Activated CD4-positive, alpha-beta T cell treated with anti-CD3 and anti-CD28 coated beads for 4 hours (primary cell): ENCODE results near the gene OR1M1.
"Not testable (repeated sequence)": the region's sequence is repeated elsewhere in the genome, so short reads cannot be mapped to it uniquely, and the experiment has no call there.

ENCODE experiments used
- DNase-seq, 2 donors: peaks; one replicate each; pipeline ENCODE4 v3.0.0-alpha.2; 2020

The OR1M1 gene, protein sequence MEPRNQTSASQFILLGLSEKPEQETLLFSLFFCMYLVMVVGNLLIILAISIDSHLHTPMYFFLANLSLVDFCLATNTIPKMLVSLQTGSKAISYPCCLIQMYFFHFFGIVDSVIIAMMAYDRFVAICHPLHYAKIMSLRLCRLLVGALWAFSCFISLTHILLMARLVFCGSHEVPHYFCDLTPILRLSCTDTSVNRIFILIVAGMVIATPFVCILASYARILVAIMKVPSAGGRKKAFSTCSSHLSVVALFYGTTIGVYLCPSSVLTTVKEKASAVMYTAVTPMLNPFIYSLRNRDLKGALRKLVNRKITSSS

GRCh38 chr19:9086761-9087160, at the start of gene OR1M1:
OR1M1 (plus strand) TSS chr19:9087061; CDS start chr19:9093245, 6,184 bp downstream.
- DNase-seq: no peak

- DNase-seq: no peak
Measured at GRCh38 chr19:9037400-9038062, 49.3 kb upstream of the OR1M1 start.

- no peak for DNase-seq
Measured at GRCh38 chr19:9039728-9040127, 47.1 kb upstream of the OR1M1 start.

DNA sequence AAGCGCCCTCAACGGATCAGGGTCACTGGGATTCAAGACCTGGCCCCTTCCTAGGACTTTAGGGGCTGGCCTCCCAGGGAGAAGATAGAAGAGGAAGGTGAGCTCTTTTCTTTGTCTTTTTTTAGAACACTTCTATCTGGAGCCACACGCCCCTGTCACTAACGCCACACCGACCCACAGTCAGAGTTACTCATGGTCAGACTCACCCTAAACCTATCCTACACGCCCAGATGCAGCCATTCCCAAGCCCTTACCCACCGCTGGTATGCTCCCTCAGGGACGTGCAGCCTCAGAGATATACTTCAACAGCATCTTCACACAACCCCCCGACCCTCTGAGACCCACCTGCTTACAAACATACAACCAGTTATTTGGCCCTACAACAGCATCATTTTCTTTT, 46.7 kb upstream of the OR1M1 start:
- DNase-seq: no peak

- DNase-seq: no peak
Measured at GRCh38 chr19:9041023-9041422, 45.8 kb upstream of the OR1M1 start.

DNA sequence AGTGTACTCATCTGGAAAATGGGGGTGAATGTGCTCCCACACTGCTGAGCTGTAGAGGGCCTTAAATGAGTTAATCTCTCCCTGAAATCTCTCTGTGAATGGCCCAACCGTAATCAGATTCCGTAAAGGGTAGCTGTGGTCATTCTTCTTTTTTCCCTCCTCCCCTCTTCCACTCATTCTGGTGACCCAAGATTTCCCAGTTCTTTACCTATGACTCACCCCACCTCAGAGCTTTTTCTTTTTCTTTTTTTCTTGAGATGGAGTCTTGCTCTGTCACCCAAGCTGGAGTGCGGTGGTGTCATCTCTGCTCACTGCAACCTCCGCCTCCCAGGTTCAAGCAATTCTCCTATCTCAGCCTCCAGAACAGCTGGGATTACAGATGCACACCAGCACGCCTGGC, 43.3 kb upstream of the OR1M1 start:
- no peak for DNase-seq

DNA sequence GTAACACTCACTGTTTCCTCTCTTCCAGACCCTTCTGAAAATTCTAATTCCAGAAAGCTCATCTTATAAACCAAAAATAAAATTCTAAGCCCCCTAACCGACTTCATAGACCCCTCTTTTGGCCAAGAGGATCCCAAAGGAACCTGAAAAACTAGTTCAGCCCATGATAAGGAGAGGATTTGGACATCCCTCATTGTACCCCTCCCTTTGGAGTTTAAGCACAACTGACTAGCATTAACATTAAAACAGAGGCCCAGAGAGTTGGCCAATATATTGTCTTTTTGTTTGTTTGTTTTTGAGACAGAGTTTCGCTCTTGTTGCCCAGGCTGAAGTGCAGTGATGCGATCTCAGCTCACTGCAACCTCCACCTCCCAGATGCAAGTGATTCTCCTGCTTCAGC, 42.4 kb upstream of the OR1M1 start:
- DNase-seq: no peak

DNA sequence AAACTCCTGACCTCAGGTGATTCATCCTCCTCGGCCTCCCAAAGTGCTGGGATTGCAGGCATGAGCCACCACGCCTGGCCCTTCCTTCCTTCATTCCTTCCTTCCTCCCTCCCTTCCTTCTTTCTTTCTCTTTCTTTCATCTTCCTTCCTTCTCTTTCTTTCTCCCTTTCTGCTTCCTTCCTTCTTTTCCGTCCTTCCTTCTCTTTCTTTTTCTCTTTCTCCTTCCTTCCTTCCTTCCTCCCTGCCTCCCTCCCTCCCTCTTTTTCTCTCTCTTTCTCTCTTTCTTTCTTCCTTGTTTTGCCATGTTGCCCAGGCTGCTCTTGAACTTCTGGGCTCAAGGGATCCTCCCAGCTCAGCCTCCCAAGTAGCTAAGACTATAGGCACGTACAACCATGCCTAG, 40.2 kb upstream of the OR1M1 start:
- no peak for DNase-seq

GRCh38 chr19:9052894-9053293, 34.0 kb upstream of the OR1M1 start:
- DNase-seq: no peak

GRCh38 chr19:9053674-9054073, 33.2 kb upstream of the OR1M1 start:
- DNase-seq: not testable (repeated sequence)

DNA sequence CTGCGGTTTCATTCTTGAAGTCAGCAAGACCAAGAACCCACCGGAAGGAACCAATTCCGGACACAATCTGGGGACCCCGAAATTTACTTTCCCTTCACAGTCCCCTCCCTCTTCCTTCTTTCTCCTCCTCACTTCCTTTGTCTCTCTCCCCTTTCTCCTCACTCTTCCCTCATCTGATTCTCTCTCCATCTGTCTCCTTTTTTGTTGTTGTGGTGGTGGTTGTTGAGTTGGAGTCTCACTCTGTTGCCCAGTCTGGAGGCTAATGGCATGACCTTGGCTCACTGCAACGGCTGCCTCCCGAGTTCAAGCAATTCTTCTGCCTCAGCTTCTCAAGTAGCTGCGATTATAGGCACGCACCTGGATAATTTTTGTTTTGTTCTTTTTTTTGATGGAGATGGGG, 32.7 kb upstream of the OR1M1 start:
- DNase-seq: no peak

DNA sequence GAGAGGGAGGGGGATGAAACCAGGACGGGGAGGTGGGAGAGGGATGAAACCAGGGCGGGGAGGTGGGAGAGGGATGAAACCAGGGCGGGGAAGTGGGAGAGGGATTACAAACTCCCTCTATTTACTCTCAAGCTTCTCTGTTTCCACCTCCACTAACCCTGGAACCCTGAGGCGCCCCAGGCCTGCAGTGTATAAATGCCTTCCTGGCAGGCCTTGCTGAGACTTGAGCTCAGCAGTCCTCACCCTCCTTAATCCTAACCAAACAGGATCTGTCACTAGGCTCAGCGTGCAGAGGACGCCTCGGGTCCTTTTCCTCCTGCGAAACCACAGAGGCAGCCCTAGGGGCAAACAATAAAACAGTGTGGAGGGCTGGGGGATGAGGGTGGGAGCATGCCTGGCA, 32.1 kb upstream of the OR1M1 start:
- no peak for DNase-seq

DNA sequence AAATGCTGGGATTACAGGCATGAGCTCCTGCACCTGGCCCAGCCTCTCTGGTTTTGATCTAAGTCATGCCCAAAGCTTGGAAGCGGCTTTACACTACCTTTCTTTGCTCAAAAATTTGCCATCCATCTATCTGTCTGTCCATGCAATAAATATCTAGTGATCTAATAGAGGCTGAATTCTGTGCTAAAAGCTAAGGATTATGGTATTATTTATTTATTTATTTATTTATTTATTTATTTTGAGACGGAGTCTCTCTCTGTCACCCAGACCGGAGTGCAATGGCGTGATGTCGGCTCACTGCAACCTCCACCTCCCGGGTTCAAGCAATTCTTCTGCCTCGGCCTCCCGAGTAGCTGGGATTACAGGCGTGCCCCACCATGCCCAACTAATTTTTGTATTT, 30.7 kb upstream of the OR1M1 start:
- not testable (repeated sequence) for DNase-seq

DNA sequence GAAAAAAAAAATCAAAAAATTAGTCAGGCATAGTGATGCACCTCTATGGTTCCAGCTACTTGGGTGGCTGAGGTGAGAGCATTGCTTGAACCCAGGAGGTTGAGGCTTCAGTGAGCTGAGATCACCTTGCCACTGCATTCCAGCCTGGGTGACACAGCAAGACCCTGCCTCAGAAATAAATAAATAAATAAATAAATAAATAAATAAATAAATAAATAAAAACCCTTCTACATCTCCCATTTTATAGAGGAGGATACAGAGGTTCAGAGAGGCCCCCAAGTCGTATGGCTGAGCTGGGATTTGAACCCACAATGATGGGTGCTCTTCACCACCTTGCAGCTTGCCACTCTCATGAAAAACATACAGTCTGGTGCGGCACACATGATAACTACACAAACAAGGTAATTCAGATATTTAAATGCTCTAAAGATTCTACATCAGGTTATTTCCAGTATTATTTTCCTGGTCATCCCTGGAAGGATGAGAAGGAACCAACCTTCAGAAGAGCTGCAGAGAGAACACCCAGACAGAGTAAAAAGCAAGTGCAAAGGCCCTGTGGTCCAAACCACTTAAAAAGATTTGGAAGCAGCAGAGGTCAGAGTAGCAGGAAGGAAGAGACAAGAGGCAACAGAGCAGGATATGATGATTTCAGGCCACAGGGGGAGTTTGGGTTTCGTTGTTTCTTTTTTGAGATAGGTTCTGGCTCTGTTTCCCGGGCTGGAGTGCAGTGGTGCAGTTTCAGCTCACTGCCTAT, 29.2 kb upstream of the OR1M1 start:
- DNase-seq: no peak

DNA sequence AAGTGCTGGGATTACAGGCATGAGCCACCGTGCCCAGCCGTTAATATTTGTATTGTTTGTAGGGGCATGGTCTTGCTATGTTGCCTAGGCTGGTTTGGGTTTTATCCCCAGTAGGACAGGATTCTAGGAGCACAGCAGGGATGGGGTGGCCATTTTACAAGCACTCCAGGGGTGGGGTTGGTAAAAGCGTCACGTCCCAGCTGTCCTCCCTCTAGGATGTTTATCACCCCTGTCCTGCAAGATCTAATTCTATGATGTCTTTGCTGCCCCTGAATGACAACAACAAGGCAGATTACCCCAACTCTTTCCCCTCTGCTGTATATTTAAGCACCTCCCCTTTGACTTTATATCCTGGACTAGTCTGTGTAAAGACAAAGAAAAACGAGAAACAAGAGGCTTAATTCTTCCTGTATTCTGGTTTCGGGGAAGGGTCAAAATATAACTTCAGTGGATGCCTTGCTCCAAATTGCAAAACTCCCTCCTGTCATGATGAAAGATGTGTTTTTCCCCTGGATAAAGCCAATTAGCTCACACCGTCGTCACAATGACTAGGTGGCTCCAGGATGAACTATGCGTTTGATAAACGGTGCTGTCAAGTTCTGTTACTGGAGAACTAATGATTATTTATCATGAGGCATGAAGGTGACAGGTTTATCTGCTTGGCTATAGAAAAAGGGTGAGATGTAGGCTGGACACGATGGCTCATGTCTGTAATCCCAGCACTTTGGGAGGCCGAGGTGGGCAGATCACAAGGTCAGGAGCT, 27.8 kb upstream of the OR1M1 start:
- no peak for DNase-seq

DNA sequence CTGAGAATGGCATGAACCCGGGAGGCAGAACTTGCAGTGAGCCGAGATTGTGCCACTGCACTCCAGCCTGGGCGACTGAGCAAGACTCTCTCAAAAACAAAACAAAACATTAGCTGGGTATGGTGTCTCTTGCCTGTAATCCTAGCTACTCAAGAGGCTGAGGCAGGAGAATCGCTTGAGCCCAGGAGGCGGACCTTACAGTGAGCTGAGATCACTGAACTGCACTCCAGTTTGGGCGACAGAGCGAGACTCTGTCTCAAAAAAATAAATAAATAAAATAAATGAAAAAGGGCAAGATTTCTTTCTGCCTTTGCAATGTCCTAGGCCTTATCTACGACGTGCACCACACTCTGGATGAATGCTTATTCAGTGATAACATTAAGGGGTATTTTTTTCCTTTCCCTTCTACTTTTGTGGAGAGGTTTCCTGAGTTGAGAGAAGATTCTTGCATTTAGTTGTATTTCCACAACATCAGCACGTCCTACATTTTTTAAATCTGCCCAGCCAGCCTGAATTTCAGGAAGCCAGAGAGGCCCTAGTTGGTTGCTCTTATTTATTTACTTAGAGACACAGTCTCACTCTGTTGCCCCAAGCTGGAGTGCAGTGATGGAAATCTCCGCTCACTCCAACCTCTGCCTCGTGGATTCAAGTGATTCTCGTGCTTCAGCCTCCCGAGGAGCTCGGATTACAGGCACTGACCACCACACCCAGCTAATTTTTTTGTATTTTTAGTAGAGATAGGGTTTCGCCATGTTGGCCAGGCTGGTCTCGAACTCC, 26.1 kb upstream of the OR1M1 start:
- no peak for DNase-seq

DNA sequence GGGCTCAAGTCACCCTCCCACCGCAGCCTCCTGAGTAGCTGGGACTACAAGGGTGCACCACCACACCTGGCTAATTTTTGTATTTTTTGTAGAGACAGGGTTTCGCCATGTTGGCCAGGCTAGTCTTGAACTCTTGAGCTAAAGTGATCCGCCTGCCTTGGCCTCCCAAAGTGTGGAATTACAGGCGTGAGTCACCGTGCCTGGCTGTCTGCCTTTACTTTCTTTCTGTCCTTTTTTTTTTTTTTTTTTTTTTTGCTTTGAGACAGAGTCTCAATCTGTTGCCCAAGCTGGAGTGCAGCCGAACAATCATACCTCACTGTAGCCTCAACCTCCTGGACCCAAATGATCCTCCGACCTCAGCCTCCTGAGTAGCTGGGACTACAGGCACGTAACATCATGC, 25.0 kb upstream of the OR1M1 start:
- DNase-seq: no peak

DNA sequence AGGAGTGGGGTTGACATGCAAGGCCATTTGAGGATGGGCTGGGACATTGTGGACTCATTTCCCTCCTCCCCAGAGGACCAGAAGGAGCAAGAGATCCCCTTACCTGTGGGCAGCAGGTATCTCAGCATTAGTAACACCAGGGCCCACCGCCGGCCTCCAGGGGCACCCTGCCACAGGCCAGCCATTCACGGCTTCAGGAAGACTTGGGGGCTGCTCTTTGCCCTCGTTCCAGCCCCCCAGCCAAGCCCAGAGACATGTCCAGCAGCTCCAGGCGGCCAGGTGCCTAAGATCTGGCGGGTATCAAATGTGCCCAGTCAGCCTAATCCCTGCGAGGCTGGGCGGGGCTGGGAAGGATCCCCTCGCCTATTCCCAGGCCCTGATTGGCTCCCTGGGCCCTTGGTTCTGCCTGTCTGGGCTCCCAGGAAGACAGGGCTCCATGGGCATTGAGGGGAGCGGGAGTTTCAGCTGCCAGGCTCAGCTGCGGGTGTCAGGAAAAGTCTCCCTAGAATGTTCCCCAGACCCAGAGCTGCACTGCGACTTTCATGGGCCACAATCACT, 21.3 kb upstream of the OR1M1 start:
- DNase-seq: no peak

DNA sequence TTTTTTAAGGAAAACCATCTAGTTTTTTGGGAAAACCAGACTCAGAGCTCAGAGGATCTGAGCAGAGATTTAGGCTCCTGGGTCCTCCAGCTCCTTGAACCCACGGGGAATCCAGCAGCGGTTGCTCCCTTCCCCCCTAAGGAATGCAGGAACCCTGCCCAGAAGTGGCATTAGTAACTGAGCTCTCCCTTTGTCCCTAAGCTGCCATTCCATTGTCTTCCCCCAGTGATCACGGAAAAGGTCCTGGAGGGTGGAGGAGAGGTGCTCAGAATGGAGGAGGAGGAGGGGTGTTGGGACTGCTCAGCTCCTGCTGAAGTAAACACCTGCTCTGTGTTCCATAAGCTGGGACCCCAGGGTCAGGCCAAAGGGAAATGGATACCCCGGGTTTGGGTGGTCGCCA, 16.8 kb upstream of the OR1M1 start:
- DNase-seq: no peak

DNA sequence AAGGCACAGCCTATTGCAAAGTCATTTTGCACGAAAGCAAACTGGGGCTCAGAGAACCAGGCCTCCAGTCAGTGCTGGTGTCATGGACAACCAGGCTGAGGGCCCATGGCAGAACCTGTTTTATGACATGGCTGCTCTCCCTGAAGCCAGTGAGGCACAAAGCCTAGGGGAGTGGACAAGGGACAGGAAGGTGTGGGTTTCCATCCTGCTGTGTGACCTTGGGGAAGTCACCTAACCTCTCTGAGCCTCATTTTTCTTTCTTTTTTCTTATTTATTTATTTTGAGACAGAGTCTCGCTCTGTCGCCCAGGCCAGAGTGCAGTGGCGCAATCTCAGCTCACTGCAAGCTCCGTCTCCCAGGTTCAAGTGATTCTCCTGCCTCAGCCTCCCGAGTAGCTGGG, 15.1 kb upstream of the OR1M1 start:
- not testable (repeated sequence) for DNase-seq

- DNase-seq: no peak
Measured at GRCh38 chr19:9073806-9074205, 13.1 kb upstream of the OR1M1 start.
